H1 (cell line): ENCODE measurements around the gene LUZP1. TPM values are rescaled to one million over a fixed set of nuclear protein-coding genes. Genes with fewer than 3 reads are reported as not detected.

Experiments used
- CTCF ChIA-PET: fragments of 300-600 bp; sonication (Branson Sonifier 250); formaldehyde crosslinking; loops from one replicate; lab custom pipeline; 2021; ENCODE audit not compliant: partially characterized antibody; lab: Charles Lee
- POLR2A ChIA-PET: fragments of 300-600 bp; sonication (Branson Sonifier 250); formaldehyde crosslinking; loops from one replicate; lab custom pipeline; 2021; ENCODE audit warnings: inconsistent platforms; ENCODE audit not compliant: partially characterized antibody; lab: Charles Lee
- DNase-seq, 2 experiments: peaks; one replicate each; pipeline versions ENCODE4 v3.0.0 to v3.0.0-alpha.2; 2010 to 2022; ENCODE audit warnings: low spot score in 2 of 2, low read depth in 1 of 2, mixed read lengths in 1 of 2
- FAIRE-seq: peaks from 2 replicates; lab custom pipeline; 2011; peaks lifted over from hg19 to GRCh38; lab: Jason Lieb, UNC
- H2AFZ ChIP-seq: 2 replicates; pipeline ENCODE4 v1.8.1; 2012; ENCODE audit warnings: low read length, inconsistent platforms
- H2AK5ac ChIP-seq: 2 replicates; pipeline ENCODE4 v1.6.1; 2013; ENCODE audit warnings: low read depth, low read length
- H2BK120ac ChIP-seq: replicated peaks from 2 replicates; pipeline ENCODE3; 2013; ENCODE audit warnings: low read depth, low read length, inconsistent platforms
- H2BK12ac ChIP-seq: 2 replicates; pipeline ENCODE4 v1.6.1; 2013; ENCODE audit warnings: low read depth, low read length
- H2BK15ac ChIP-seq: 2 replicates; pipeline ENCODE4 v1.6.1; 2013; ENCODE audit warnings: low read length
- H2BK20ac ChIP-seq: 2 replicates; pipeline ENCODE4 v1.6.1; 2013; ENCODE audit warnings: low read length
- H2BK5ac ChIP-seq: 2 replicates; pipeline ENCODE4 v1.6.1; 2013; ENCODE audit warnings: low read depth, low read length
- H3K14ac ChIP-seq: 2 replicates; pipeline ENCODE4 v1.6.1; 2013; ENCODE audit warnings: inconsistent platforms; ENCODE audit not compliant: insufficient read length
- H3K18ac ChIP-seq: 2 replicates; pipeline ENCODE4 v1.6.1; 2013; ENCODE audit warnings: low read length; ENCODE audit errors: extremely low read depth
- H3K23ac ChIP-seq: 2 replicates; pipeline ENCODE4 v1.6.1; 2013; ENCODE audit warnings: inconsistent platforms; ENCODE audit not compliant: insufficient read length
- H3K23me2 ChIP-seq: 2 replicates; pipeline ENCODE4 v1.6.1; 2013; ENCODE audit warnings: low read depth, low read length
- H3K27ac ChIP-seq: 2 replicates; pipeline ENCODE4 v1.6.1; 2011; ENCODE audit warnings: low read depth, low read length, inconsistent platforms
- H3K27me3 ChIP-seq, 4 experiments: replicated peaks in 1 of 4; 1 replicate in 1 of 4; 2 replicates in 3 of 4; pipeline versions ENCODE4 v1.6.1 to v1.8.1; 2011 to 2013; ENCODE audit warnings: low read length in 3 of 4, mild to moderate bottlenecking in 3 of 4, inconsistent platforms in 2 of 4, mixed read lengths in 2 of 4, moderate library complexity in 1 of 4; ENCODE audit not compliant: control insufficient read depth in 3 of 4, insufficient read depth in 3 of 4; ENCODE audit errors: extremely low read depth in 1 of 4
- H3K36me3 ChIP-seq, 4 experiments: 2 replicates each; pipeline versions ENCODE4 v1.6.1 to v1.8.1; 2011 to 2013; ENCODE audit warnings: mild to moderate bottlenecking in 4 of 4, low read length in 3 of 4, moderate library complexity in 2 of 4, control low read depth in 1 of 4, inconsistent platforms in 1 of 4; ENCODE audit not compliant: insufficient read depth in 4 of 4, control insufficient read depth in 2 of 4
- H3K4ac ChIP-seq: replicated peaks from 2 replicates; pipeline ENCODE3; 2013; ENCODE audit warnings: low read length, low read depth, mixed read lengths, inconsistent platforms; ENCODE audit not compliant: insufficient read length
- H3K4me1 ChIP-seq, 4 experiments: replicated peaks in 1 of 4; 1 replicate in 1 of 4; 2 replicates in 3 of 4; pipeline versions ENCODE4 v1.6.1 to v1.8.1; 2011 to 2013; ENCODE audit warnings: low read length in 3 of 4, inconsistent platforms in 2 of 4, mixed read lengths in 1 of 4; ENCODE audit not compliant: insufficient read depth in 4 of 4, control insufficient read depth in 3 of 4
- H3K4me2 ChIP-seq, 2 experiments: 2 replicates each; pipeline versions ENCODE4 v1.6.1 to v1.8.1; 2011 to 2013; ENCODE audit warnings: low read depth in 2 of 2, low read length in 2 of 2, control low read depth in 1 of 2, inconsistent platforms in 1 of 2, mild to moderate bottlenecking in 1 of 2; ENCODE audit not compliant: insufficient read depth in 1 of 2
- H3K4me3 ChIP-seq, 4 experiments: fragments of 200-600, 300-600 bp in 1 of 4; sonication (generic), shearing (Covaris generic), sonication (Bioruptor Twin) in 1 of 4; 2 replicates each; pipeline versions ENCODE4 v1.5.1 to v1.8.1; 2011 to 2016; ENCODE audit warnings: low read length in 4 of 4, low read depth in 3 of 4, control low read depth in 2 of 4, inconsistent platforms in 2 of 4, mild to moderate bottlenecking in 2 of 4, mixed read lengths in 1 of 4, moderate library complexity in 1 of 4; ENCODE audit not compliant: insufficient read depth in 2 of 4; ENCODE audit errors: extremely low read depth in 1 of 4
- H3K56ac ChIP-seq: replicated peaks from 2 replicates; pipeline ENCODE3; 2013; ENCODE audit warnings: low read depth, mild to moderate bottlenecking, mixed read lengths, low read length, inconsistent platforms; ENCODE audit not compliant: insufficient read length
- H3K79me1 ChIP-seq: 2 replicates; pipeline ENCODE4 v1.6.1; 2013; ENCODE audit warnings: low read depth, low read length, control low read depth
- H3K79me2 ChIP-seq, 2 experiments: 2 replicates each; pipeline versions ENCODE4 v1.6.1 to v1.8.1; 2012 to 2013; ENCODE audit warnings: low read length in 2 of 2, mild to moderate bottlenecking in 2 of 2, inconsistent platforms in 1 of 2; ENCODE audit not compliant: insufficient read depth in 2 of 2, control insufficient read depth in 1 of 2
- H3K9ac ChIP-seq, 4 experiments: replicated peaks in 1 of 4; 1 replicate in 1 of 4; 2 replicates in 3 of 4; pipeline versions ENCODE4 v1.6.1 to v1.8.1; 2011 to 2013; ENCODE audit warnings: low read depth in 3 of 4, low read length in 3 of 4, control low read depth in 2 of 4, mild to moderate bottlenecking in 2 of 4, moderate library complexity in 2 of 4, inconsistent platforms in 1 of 4; ENCODE audit errors: extremely low read depth in 1 of 4
- H3K9me3 ChIP-seq, 2 experiments: 2 replicates each; pipeline versions ENCODE4 v1.6.1 to v1.8.1; 2012 to 2013; ENCODE audit warnings: mild to moderate bottlenecking in 2 of 2, moderate library complexity in 2 of 2, control low read depth in 1 of 2, inconsistent platforms in 1 of 2, low read depth in 1 of 2, low read length in 1 of 2, mixed read lengths in 1 of 2; ENCODE audit not compliant: insufficient read depth in 2 of 2
- H4K20me1 ChIP-seq, 2 experiments: replicated peaks in 1 of 2; 2 replicates each; pipeline versions ENCODE3 to v1.8.1; 2011 to 2013; ENCODE audit warnings: inconsistent platforms in 2 of 2, low read length in 2 of 2, mild to moderate bottlenecking in 1 of 2; ENCODE audit not compliant: insufficient read depth in 2 of 2, control insufficient read depth in 1 of 2
- H4K5ac ChIP-seq: 2 replicates; pipeline ENCODE4 v1.6.1; 2013; ENCODE audit warnings: low read length, low read depth, mixed read lengths, inconsistent platforms; ENCODE audit not compliant: insufficient read length
- H4K8ac ChIP-seq: 2 replicates; pipeline ENCODE4 v1.8.0; 2013; ENCODE audit warnings: mild to moderate bottlenecking, moderate library complexity, low read length, inconsistent platforms; ENCODE audit not compliant: insufficient read depth; ENCODE audit errors: extremely low read depth
- H4K91ac ChIP-seq: replicated peaks from 2 replicates; pipeline ENCODE3; 2013; ENCODE audit warnings: low read length, mixed read lengths, inconsistent platforms; ENCODE audit not compliant: insufficient read length
- BACH1 ChIP-seq: IDR thresholded peaks from 2 replicates; pipeline ENCODE4 v1.6.1; 2012; ENCODE audit warnings: low read length, improper control_type of control experiment
- EP300 ChIP-seq, 2 experiments: IDR thresholded peaks; 1 replicate in 1 of 2; 2 replicates in 1 of 2; pipeline ENCODE4 v1.6.1; 2011 to 2012; ENCODE audit warnings: low read depth in 2 of 2, low read length in 2 of 2, mild to moderate bottlenecking in 2 of 2, borderline replicate concordance in 1 of 2, inconsistent platforms in 1 of 2, moderate library complexity in 1 of 2
- GTF2F1 ChIP-seq: IDR thresholded peaks from 2 replicates; pipeline ENCODE4 v1.6.1; 2012; ENCODE audit warnings: low read depth, low read length, improper control_type of control experiment, borderline replicate concordance
- HDAC6 ChIP-seq: IDR thresholded peaks from one replicate; pipeline ENCODE4 v1.7.1; 2012; ENCODE audit warnings: low read depth, mild to moderate bottlenecking, inconsistent platforms, low read length, moderate library complexity
- JUND ChIP-seq: IDR thresholded peaks from 2 replicates; pipeline ENCODE4 v1.6.1; 2011; ENCODE audit warnings: mild to moderate bottlenecking, improper control_type of control experiment, low read length
- KDM1A ChIP-seq: fragments of 200-600, 300-600 bp; sonication (generic); IDR thresholded peaks from 2 replicates; pipeline ENCODE4 v1.7.1; 2016; ENCODE audit warnings: mild to moderate bottlenecking, low read length, borderline replicate concordance
- KDM4A ChIP-seq: IDR thresholded peaks from one replicate; pipeline ENCODE4 v1.7.1; 2012; ENCODE audit warnings: low read depth, mild to moderate bottlenecking, moderate library complexity, low read length, inconsistent platforms; ENCODE audit not compliant: severe bottlenecking
- KDM5A ChIP-seq: fragments of 200-600 bp; IDR thresholded peaks from 2 replicates; pipeline ENCODE4 v1.7.1; 2012; ENCODE audit warnings: mild to moderate bottlenecking, low read length, inconsistent platforms, mixed read lengths
- NANOG ChIP-seq: IDR thresholded peaks from 2 replicates; pipeline ENCODE4 v1.6.1; 2011; ENCODE audit warnings: low read length, low read depth, mild to moderate bottlenecking, inconsistent platforms; ENCODE audit not compliant: insufficient read depth, poor library complexity, severe bottlenecking
- POU5F1 ChIP-seq: IDR thresholded peaks from 2 replicates; pipeline ENCODE4 v1.6.1; 2011; ENCODE audit warnings: low read depth, mild to moderate bottlenecking, low read length, moderate library complexity
- SIX5 ChIP-seq: IDR thresholded peaks from 2 replicates; pipeline ENCODE4 v1.6.1; 2011; ENCODE audit warnings: mild to moderate bottlenecking, low read depth, low read length
- SRF ChIP-seq: IDR thresholded peaks from 2 replicates; pipeline ENCODE4 v1.6.1; 2011; ENCODE audit warnings: mild to moderate bottlenecking, low read depth, low read length, moderate library complexity
- WGBS, 2 experiments: shearing (Covaris generic) in 1 of 2; methylation state at CpG; one replicate each; pipeline versions ENCODE4 v1.1.6 to v1.1.7; 2013 to 2015; ENCODE audit warnings: low lambda C conversion rate in 2 of 2, mixed read lengths in 2 of 2, inconsistent platforms in 1 of 2, low coverage in 1 of 2, missing lambda C conversion rate in 1 of 2; ENCODE audit not compliant: insufficient replicate concordance in 2 of 2, insufficient coverage in 1 of 2, insufficient read length in 1 of 2; ENCODE audit errors: extremely low coverage in 1 of 2, missing lambda C conversion rate in 1 of 2; 5-methylcytosine and 5-hydroxymethylcytosine counted together
- polyA plus RNA-seq, 7 experiments: library from polyadenylated mRNA; depleted of rRNA in 3 of 7; stranded (reverse) in 5 of 7; unstranded in 2 of 7; fragments of >200 nt in 5 of 7; fragments of 200-250 nt in 2 of 7; gene quantifications; 1 replicate in 5 of 7; 2 replicates in 1 of 7; 4 replicates in 1 of 7; pipeline versions ENCODE4 v1.2.1 to v1.2.3, GENCODE V29; 2011 to 2013; ENCODE audit warnings: missing spikeins in 2 of 7, mixed read lengths in 2 of 7
- total RNA-seq: library from RNA; stranded (reverse); fragmentation: NEBNext Ultra II Directional; extraction: Animal tissue kit (Norgen Biotek cat#: 25700); gene quantifications from 2 replicates; pipeline ENCODE4 v1.2.1, GENCODE V29; 2021

Gene LUZP1
- total and polyA plus RNA-seq, 2 of the 8 experiments (the other 6 are each of a cell fraction or from before 2014, with no cell fraction given): 14.0 to 60.5 TPM

DNA sequence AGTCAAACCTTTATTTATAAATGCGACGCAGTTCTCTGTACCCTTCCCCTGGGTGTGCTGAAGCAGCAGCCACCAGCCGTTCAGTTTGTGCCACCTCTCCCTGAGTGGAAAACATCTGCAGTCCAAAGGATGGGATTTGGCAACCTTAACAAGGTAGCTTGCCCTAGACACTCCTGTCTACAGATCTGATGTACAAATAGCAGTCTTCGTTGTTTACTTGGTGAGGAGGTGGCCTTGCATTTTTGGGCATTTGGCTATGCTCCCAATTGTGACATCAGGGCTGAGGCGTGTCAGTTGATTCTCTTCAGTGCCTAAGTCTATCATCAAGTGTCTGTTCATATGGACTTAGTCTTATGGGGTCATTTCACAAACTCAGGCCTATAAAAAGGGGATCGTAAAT lies 89.6 kb downstream of the LUZP1 start:
- Histone ChIP-seq H3K4me2 (no peak overlapping the region), H3K18ac (no peak overlapping the region), H2BK5ac (no peak overlapping the region), H2BK12ac (no peak overlapping the region), H2BK15ac (no peak overlapping the region), H3K27ac (no peak overlapping the region), H4K91ac (no peak overlapping the region), H3K79me2 (no peaks in the 10 kb centered on the region), H3K9me3 (no peaks in the 10 kb centered on the region), H3K4me1 (no peaks in the 10 kb centered on the region), H3K56ac (no peak overlapping the region), H3K23me2 (no peaks in the 10 kb centered on the region), H3K4ac (no peak overlapping the region), H3K23ac (no peak overlapping the region), H2AFZ (no peak overlapping the region), H3K79me1 (no peaks in the 10 kb centered on the region), H3K27me3 (no peaks in the 10 kb centered on the region), H3K9ac (no peak overlapping the region), H2BK120ac (no peak overlapping the region), H3K14ac (no peak overlapping the region), H2BK20ac (no peak overlapping the region), H4K20me1 (peaks cover 10% of the 10 kb centered on the region in 2 experiments), H2AK5ac (no peak overlapping the region), H4K5ac (no peak overlapping the region), H3K36me3 (peaks cover 27 to 93% (median 62%) of the 10 kb centered on the region in 4 experiments), H4K8ac (no peak overlapping the region), H3K4me3 (no peak overlapping the region; a peak in 1 of 8 replicates)
- TF ChIP-seq EP300 (IDR thresholded peaks at IDR 0.05; ENCODE audit: borderline replicate concordance in 1 of 2, low read depth in 2 of 2, low read length in 2 of 2): no peak
- no peak for TF ChIP-seq KDM4A
- TF ChIP-seq POU5F1: no peak
- no peak for TF ChIP-seq KDM1A
- no peak for TF ChIP-seq SRF
- no peak for TF ChIP-seq BACH1
- TF ChIP-seq HDAC6: no peak
- TF ChIP-seq SIX5: no peak
- no peak for TF ChIP-seq NANOG
- no peak for TF ChIP-seq JUND
- TF ChIP-seq KDM5A: no peak
- TF ChIP-seq GTF2F1: no peak
- DNase-seq (no peak), FAIRE-seq (no peak)
- ChIA-PET POLR2A (interaction anchor here (1.0 to 2.3 kb wide), 3 partner anchors 9 to 44 kb away, joined by 3 to 13 read pairs (median 5); no protein-coding TSS in a partner anchor), CTCF (interaction anchor here (1.7 to 27.1 kb wide), 3 partner anchors 31 to 132 kb away, joined by 4 to 705 read pairs (median 9); partner anchors contain the start of gene LUZP1)
- 95% methylated on average over 6 of the region's 6 CpGs; no CpG with 5 or more reads in 1 of the 2 experiments for WGBS, 2 experiments
